C4-2B (cell line): ENCODE measurements around the gene SLCO3A1.

Experiments used
- CTCF ChIP-seq: fragments of 450-650 bp; conservative IDR thresholded peaks from 2 replicates; pipeline ENCODE4 v1.5.1; 2017; ENCODE audit warnings: mild to moderate bottlenecking
- ZFX ChIP-seq: fragments of 450-650 bp; IDR thresholded peaks from 2 replicates; pipeline ENCODE4 v1.6.1; 2017

GRCh38 chr15:92092289-92093105 is 239.0 kb downstream of the SLCO3A1 start:
- TF ChIP-seq CTCF, result no peak
- TF ChIP-seq ZFX, result no peak
